Amygdala (tissue), 56 donors: ENCODE data around the gene YPEL4.

Experiments used
- DNase-seq, 56 donors: peaks; one replicate each; lab custom pipeline; 2025; lab: John Stamatoyannopoulos, UW

The YPEL4 gene

DNA sequence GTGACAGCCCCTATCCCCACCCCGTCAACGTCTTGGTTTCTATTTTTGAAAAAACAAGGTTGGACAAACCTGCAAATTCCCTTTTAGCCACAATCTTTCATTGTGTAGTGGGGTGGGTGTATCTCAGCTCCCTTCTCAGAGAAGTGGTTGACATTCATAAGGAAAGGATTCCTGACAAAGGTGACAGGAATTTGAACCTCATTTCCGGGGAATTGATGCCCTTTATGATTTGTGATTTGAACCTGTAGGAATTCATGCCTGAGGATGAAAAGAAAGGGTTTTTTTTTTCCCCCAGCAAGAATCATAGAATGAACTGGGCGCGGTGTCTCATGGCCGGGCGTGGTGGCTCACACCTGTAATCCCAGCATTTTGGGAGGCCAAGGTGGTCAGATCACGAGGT lies 14.5 kb downstream of the YPEL4 start:
- no peak for DNase-seq

DNA sequence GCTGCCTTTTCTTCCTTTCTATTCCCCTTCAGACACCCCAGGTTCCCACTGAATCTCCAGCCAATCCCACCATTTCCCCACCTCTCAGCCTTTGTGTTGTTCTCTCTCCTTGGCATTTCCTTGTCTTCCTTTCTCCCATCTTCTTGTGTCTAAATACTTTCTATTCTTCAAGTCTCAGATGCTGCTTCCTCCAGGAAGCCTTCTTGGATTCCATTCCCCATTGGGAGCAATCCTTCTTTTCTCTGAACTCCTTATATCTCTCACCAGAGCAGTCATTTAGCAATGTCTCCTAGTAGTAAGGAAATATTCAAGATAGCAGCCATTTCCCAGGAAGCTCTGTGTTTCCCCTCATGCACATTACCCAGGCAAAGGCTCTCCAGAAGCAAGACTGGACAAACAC lies 15.4 kb downstream of the YPEL4 start:
- DNase-seq = no peak

GRCh38 chr11:57633394-57634070 lies 16.2 kb downstream of the YPEL4 start:
- no peak for DNase-seq

DNA sequence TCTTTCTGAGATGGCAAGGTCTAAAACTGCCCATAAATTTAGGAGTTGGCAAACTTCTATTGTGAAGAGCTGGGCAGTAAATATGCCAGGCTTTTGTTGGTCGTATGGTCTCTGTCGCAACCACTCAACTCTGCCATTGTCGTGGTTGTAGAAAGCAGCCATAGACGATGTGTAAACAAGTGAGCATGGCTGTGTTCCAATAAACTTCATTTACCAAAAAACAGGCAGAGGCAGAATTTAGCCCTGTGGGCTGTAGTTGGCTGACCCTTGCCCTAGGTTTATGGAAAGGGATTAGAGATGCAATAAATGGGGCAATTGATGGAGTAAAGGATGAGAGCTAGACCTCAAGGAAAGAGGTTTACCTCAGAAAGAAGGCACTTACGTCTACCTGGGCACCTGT lies 17.6 kb downstream of the YPEL4 start:
- no peak for DNase-seq

DNA sequence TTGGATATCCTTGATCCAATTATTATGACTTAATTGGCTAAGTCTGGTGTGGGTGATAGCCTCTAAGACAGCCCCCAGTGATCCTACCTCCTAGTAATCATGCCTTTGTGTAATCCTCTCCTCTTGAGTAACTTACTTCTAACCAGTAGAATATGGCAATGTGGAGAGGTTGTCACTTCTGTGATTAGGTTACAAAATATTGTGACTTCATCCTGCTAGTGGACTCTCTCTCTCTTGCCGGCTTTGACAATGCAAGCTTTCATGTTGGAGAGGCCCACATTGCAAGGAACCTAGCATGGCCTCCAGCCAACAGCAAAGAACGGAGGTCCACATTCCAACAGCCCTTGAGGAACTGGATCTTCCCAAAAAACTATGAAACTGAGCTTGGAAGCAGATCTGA lies 19.5 kb downstream of the YPEL4 start:
- no peak for DNase-seq

DNA sequence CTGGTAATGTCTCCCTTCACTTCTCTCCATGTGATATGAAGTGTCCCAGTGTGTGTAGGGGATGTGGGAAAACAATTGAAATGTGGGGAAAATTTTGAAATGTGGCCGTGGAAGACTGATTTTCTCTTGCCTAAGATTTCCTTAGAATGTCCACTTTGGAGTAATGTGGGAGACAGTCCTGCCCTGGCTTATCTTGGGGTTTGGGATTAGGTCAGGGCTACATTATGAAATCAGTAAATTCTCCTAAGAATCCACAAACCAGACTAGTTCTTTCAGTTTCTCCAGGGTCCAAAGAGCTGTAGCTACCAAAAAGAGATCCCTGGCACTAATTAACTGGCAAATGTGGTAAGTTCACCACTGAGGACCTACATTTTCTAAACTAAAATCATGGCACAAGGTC lies 22.8 kb downstream of the YPEL4 start:
- no peak for DNase-seq

- DNase-seq = no peak
Observed at GRCh38 chr11:57624864-57625263, 24.8 kb downstream of the YPEL4 start.

DNA sequence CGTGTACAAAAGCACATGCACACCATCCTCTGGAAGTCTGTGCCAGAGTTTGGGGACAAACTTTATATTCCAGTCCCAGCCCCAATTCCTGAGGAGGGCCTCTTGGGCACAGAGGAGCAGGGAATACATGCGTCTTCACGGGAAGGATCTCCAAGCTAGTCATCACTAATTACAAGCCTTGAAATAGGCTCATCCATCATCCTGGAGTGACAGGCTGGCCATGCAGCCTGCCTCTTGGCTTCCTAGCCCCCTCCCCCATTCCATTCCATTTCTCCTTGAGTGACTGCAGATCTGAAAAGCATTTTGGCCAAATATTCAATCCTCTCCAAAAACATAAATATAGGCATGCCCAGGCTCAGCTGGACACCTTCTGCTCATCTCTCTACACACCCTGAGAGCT lies 27.4 kb downstream of the YPEL4 start:
- DNase-seq = no peak

DNA sequence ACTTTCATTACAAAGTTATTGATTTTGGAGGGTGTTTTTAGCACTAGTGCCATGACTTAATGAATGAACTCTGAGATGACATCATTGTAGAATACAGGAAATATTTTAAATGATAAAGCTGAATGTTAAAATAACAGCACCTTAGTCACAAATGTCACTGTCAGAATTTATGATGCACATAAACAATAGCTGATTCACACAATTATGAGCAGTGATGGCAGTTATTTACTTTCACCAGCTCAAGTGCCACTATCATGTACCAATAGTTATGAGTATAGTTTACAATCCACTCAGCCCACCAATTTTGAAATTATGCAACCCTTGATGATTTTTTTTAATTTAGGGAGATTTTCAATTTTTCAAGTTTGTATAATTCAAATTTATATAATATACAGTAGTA lies 29.2 kb downstream of the YPEL4 start:
- DNase-seq = no peak

- DNase-seq = no peak
Observed at GRCh38 chr11:57619331-57619730, 30.4 kb downstream of the YPEL4 start.

DNA sequence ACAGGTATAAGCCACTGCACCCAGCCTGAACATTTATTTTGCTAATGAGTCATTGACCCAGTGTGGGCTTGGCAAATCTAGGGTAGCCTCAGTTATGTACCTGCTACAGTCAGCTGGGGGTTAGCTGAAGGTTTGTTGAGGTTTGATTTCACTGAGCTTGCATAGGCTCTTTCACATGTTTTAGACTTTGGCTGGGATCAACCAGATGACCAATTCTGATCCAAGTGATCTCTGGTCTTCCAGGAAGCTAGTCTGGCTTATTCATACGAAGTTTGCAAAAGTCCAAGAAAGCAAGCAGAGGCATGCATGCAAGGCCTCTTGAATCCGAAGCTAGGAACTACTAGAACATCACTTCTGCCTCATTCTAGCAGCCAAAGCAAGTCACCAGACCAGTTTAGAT lies 31.3 kb downstream of the YPEL4 start:
- DNase-seq = no peak

GRCh38 chr11:57616595-57616994 lies 33.1 kb downstream of the YPEL4 start:
- DNase-seq = no peak

- DNase-seq = no peak
Observed at GRCh38 chr11:57615308-57615707, 34.4 kb downstream of the YPEL4 start.

DNA sequence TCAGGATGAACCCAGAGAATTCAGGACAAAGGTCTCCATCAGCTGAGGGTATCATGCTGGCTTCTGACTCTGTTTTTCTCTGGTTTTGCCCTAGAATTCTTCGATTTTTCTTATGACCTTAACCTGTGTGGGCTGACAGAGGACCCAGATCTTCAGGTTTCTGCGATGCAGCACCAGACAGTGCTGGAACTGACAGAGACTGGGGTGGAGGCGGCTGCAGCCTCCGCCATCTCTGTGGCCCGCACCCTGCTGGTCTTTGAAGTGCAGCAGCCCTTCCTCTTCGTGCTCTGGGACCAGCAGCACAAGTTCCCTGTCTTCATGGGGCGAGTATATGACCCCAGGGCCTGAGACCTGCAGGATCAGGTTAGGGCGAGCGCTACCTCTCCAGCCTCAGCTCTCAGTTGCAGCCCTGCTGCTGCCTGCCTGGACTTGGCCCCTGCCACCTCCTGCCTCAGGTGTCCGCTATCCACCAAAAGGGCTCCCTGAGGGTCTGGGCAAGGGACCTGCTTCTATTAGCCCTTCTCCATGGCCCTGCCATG lies 35.4 kb downstream of the YPEL4 start:
- DNase-seq = no peak

- no peak for DNase-seq
Observed at GRCh38 chr11:57610170-57610569, 39.5 kb downstream of the YPEL4 start.

DNA sequence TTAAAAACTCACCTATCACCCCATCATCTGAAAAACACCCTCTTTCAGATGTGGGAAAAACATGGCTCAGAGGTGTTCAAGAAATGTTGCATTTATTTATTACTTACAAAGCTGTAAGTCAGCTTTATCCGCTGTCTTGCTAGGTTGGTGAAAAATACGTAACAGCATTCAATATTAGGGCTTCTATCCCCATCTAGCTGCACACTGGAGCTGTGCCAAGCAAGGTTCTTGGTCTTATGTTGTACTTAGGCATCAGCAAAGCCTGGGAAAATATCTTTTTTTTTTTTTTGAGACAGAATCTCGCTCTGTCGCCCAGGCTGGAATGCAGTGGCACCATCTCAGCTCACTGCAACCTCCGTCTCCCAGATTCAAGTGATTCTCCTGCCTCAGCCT lies 44.7 kb downstream of the YPEL4 start:
- DNase-seq = no peak

- DNase-seq = no peak
Observed at GRCh38 chr11:57604296-57605027, 45.2 kb downstream of the YPEL4 start.

GRCh38 chr11:57601297-57601696 lies 48.4 kb downstream of the YPEL4 start:
- no peak for DNase-seq

DNA sequence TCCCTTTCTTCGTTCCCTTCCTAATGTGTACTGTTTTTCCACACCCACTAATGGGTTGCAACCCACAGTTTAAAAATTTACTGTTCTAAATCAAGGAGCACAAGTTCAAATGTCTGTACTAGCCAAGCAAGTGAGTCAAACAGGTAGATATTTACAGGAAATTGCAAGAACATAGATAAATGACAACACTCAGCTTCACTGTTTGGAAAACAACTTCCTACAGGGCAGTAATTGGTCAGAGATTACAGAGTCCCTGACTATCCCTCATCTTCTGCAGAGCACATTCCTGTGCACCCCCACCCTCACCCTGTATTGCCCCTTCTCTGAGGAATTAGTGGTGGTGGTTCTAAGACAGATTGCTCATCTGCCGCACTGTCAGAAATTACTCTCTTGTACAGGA lies 50.3 kb downstream of the YPEL4 start:
- no peak for DNase-seq

GRCh38 chr11:57598831-57599155 lies 50.9 kb downstream of the YPEL4 start:
- DNase-seq = no peak

- DNase-seq = peak in 47 of 56 donors; percentile 3 to 90 (median 34)
Observed at GRCh38 chr11:57597916-57598830, 51.5 kb downstream of the YPEL4 start.
